IMR-90 (cell line): ENCODE data around the gene MTMR2. TPM values are rescaled to one million over a fixed set of nuclear protein-coding genes. Genes with fewer than 3 reads are reported as not detected.

ENCODE experiments used
- ATAC-seq: fragments of 200-7000 bp; cut with Tn5 transposase; 2 replicates; pipeline ENCODE4 v1.9.1; 2020; ENCODE audit warnings: low read depth, mild to moderate bottlenecking, moderate library complexity
- BruUV-seq: library from RNA; stranded (reverse); fragments of 400-500 nt; replicated peaks from 2 replicates; lab custom pipeline; 2021; lab: Mats Ljungman, UMichigan
- CTCF ChIA-PET: fragments of 300-600 bp; formaldehyde crosslinking; extraction: SDS; loops from one replicate; lab custom pipeline; 2021; ENCODE audit warnings: antibody characterized with exemption; lab: Yijun Ruan, JAX
- POLR2A ChIA-PET: fragments of 300-600 bp; sonication (Branson Sonifier 250); formaldehyde crosslinking; loops from one replicate; lab custom pipeline; 2022; ENCODE audit warnings: antibody characterized with exemption; ENCODE audit not compliant: unreplicated experiment; lab: Charles Lee
- DNase-seq: peaks from one replicate; pipeline ENCODE4 v3.0.0; 2013
- H2AFZ ChIP-seq: replicated peaks from 2 replicates; pipeline ENCODE3; 2013; ENCODE audit warnings: low read length, mild to moderate bottlenecking; ENCODE audit not compliant: poor library complexity
- H2AK5ac ChIP-seq: 2 replicates; pipeline ENCODE4 v1.6.1; 2013; ENCODE audit warnings: low read depth, low read length, inconsistent platforms
- H2AK9ac ChIP-seq: replicated peaks from 2 replicates; pipeline ENCODE3; 2013; ENCODE audit warnings: mild to moderate bottlenecking, low read depth, low read length, moderate library complexity; ENCODE audit not compliant: poor library complexity
- H2BK120ac ChIP-seq: 2 replicates; pipeline ENCODE4 v1.6.1; 2013; ENCODE audit warnings: low read depth, low read length, inconsistent platforms
- H2BK15ac ChIP-seq: 3 replicates; pipeline ENCODE4 v1.6.1; 2013; ENCODE audit warnings: low read depth, low read length, inconsistent platforms
- H2BK20ac ChIP-seq: 2 replicates; pipeline ENCODE4 v1.6.1; 2013; ENCODE audit warnings: low read depth, mild to moderate bottlenecking, inconsistent platforms, low read length, moderate library complexity
- H2BK5ac ChIP-seq: 2 replicates; pipeline ENCODE4 v1.6.1; 2013; ENCODE audit warnings: mild to moderate bottlenecking, low read depth, low read length, inconsistent platforms; ENCODE audit not compliant: poor library complexity, severe bottlenecking
- H3K14ac ChIP-seq: replicated peaks from 2 replicates; pipeline ENCODE4 v1.6.1; 2013; ENCODE audit warnings: low read depth, low read length, inconsistent platforms
- H3K18ac ChIP-seq: 2 replicates; pipeline ENCODE4 v1.6.1; 2013; ENCODE audit warnings: low read depth, low read length, control low read depth
- H3K23ac ChIP-seq: 2 replicates; pipeline ENCODE4 v1.6.1; 2013; ENCODE audit warnings: low read depth, low read length, inconsistent platforms
- H3K27ac ChIP-seq: 2 replicates; pipeline ENCODE4 v1.5.1; 2013; ENCODE audit warnings: mild to moderate bottlenecking, control low read depth, low read length; ENCODE audit not compliant: insufficient read depth
- H3K27me3 ChIP-seq: 2 replicates; pipeline ENCODE4 v1.6.1; 2013; ENCODE audit warnings: low read length; ENCODE audit not compliant: control insufficient read depth, insufficient read depth
- H3K36me3 ChIP-seq: 2 replicates; pipeline ENCODE4 v1.6.1; 2013; ENCODE audit warnings: low read length, mixed read lengths; ENCODE audit not compliant: control insufficient read depth, insufficient read depth
- H3K4ac ChIP-seq: 2 replicates; pipeline ENCODE4 v1.6.1; 2013; ENCODE audit warnings: low read depth, low read length, inconsistent platforms
- H3K4me1 ChIP-seq: 2 replicates; pipeline ENCODE4 v1.6.1; 2013; ENCODE audit warnings: low read length, mixed read lengths; ENCODE audit not compliant: control insufficient read depth, insufficient read depth
- H3K4me2 ChIP-seq: 2 replicates; pipeline ENCODE4 v1.6.1; 2013; ENCODE audit warnings: low read depth, mild to moderate bottlenecking, control low read depth, low read length, moderate library complexity
- H3K4me3 ChIP-seq: 2 replicates; pipeline ENCODE4 v1.5.1; 2013; ENCODE audit warnings: low read depth, mild to moderate bottlenecking, control low read depth, low read length, moderate library complexity; ENCODE audit not compliant: insufficient read depth
- H3K56ac ChIP-seq: 2 replicates; pipeline ENCODE4 v1.6.1; 2013; ENCODE audit warnings: low read length, inconsistent platforms; ENCODE audit not compliant: insufficient read depth; ENCODE audit errors: extremely low read depth
- H3K79me1 ChIP-seq, 2 experiments: 2 replicates each; pipeline ENCODE4 v1.6.1; 2013; ENCODE audit warnings: low read length in 2 of 2, inconsistent platforms in 1 of 2, low read depth in 1 of 2
- H3K9ac ChIP-seq: 2 replicates; pipeline ENCODE4 v1.6.1; 2013; ENCODE audit warnings: low read depth, low read length, control low read depth
- H3K9me1 ChIP-seq: 2 replicates; pipeline ENCODE4 v1.6.1; 2013; ENCODE audit warnings: low read length, inconsistent platforms; ENCODE audit not compliant: insufficient read depth
- H3K9me3 ChIP-seq: 2 replicates; pipeline ENCODE4 v1.6.1; 2013; ENCODE audit warnings: low read length; ENCODE audit not compliant: control insufficient read depth, insufficient read depth
- H4K20me1 ChIP-seq: 2 replicates; pipeline ENCODE4 v1.6.1; 2013; ENCODE audit warnings: low read length, inconsistent platforms; ENCODE audit not compliant: insufficient read depth
- H4K5ac ChIP-seq: 2 replicates; pipeline ENCODE4 v1.6.1; 2013; ENCODE audit warnings: mild to moderate bottlenecking, low read depth, low read length, control low read depth
- H4K8ac ChIP-seq, 2 experiments: 2 replicates each; pipeline ENCODE4 v1.6.1; 2013; ENCODE audit warnings: low read depth in 2 of 2, low read length in 2 of 2, control low read depth in 1 of 2, inconsistent platforms in 1 of 2
- H4K91ac ChIP-seq: 2 replicates; pipeline ENCODE4 v1.6.1; 2013; ENCODE audit warnings: low read depth, low read length, inconsistent platforms; ENCODE audit not compliant: insufficient read depth
- CHD1 ChIP-seq: IDR thresholded peaks from 2 replicates; pipeline ENCODE4 v1.6.1; 2012; ENCODE audit warnings: low read depth, low read length, improper control_type of control experiment
- FOS ChIP-seq: fragments of 150-350 bp; IDR thresholded peaks from 2 replicates; pipeline ENCODE4 v1.6.1; 2016; ENCODE audit warnings: low read depth, low read length
- MAZ ChIP-seq: IDR thresholded peaks from 2 replicates; pipeline ENCODE4 v1.6.1; 2012; ENCODE audit warnings: low read depth, mild to moderate bottlenecking, low read length, improper control_type of control experiment, moderate library complexity, borderline replicate concordance
- MXI1 ChIP-seq: IDR thresholded peaks from 2 replicates; pipeline ENCODE4 v1.6.1; 2012; ENCODE audit warnings: low read depth, mild to moderate bottlenecking, low read length, moderate library complexity, borderline replicate concordance
- NFE2L2 ChIP-seq: fragments of 150-350 bp; IDR thresholded peaks from 2 replicates; pipeline ENCODE4 v1.6.1; 2016; ENCODE audit warnings: low read depth, mild to moderate bottlenecking, low read length
- POLR2A ChIP-seq: IDR thresholded peaks from 2 replicates; pipeline ENCODE4 v1.6.1; 2012; ENCODE audit warnings: mild to moderate bottlenecking, low read depth, low read length
- RFX5 ChIP-seq: IDR thresholded peaks from 2 replicates; pipeline ENCODE4 v1.8.0; 2012; ENCODE audit warnings: low read depth, mild to moderate bottlenecking, low read length, moderate library complexity
- SMC3 ChIP-seq: fragments of 150-350 bp; IDR thresholded peaks from 2 replicates; pipeline ENCODE4 v1.6.1; 2016; ENCODE audit warnings: low read depth, mild to moderate bottlenecking, antibody characterized with exemption, low read length, moderate library complexity
- WGBS, 2 experiments: methylation state at CpG; one replicate each; pipeline versions ENCODE4 v1.1.5 to v1.1.7; 2013; ENCODE audit warnings: missing lambda C conversion rate in 2 of 2; ENCODE audit not compliant: insufficient read length in 1 of 2; ENCODE audit errors: extremely low coverage in 2 of 2; 5-methylcytosine and 5-hydroxymethylcytosine counted together
- dilution Hi-C: fragments of 300-500 bp; cut with HindIII; formaldehyde crosslinking; loops from one replicate; pipeline ENCODE4 v1.14.3; 2018; ENCODE audit warnings: low sequenced_read_pairs; ENCODE audit not compliant: unreplicated experiment
- in situ Hi-C: fragments of 300-500 bp; cut with MboI; formaldehyde crosslinking; loops from 3 replicates; pipeline ENCODE4 v1.14.3; 2019; ENCODE audit warnings: low sequenced_read_pairs, inconsistent platforms, mixed read lengths
- intact Hi-C: fragments of 100-400 bp; cut with micrococcal nuclease; formaldehyde crosslinking; loops from 2 replicates; pipeline ENCODE4 v1.10.0; 2022
- polyA plus RNA-seq, 3 experiments: library from polyadenylated mRNA; depleted of rRNA; stranded (reverse); fragments of >200 nt; gene quantifications; 2 replicates each; pipeline ENCODE4 v1.2.3, GENCODE V29; 2012; ENCODE audit warnings: low replicate concordance in 1 of 3
- total RNA-seq: library from RNA; depleted of rRNA; stranded (reverse); fragments of >200 nt; gene quantifications from 2 replicates; pipeline ENCODE4 v1.2.3, GENCODE V29; 2012
- TF ChIP-seq, protein P1 (sequence below): fragments of 150-350 bp; IDR thresholded peaks from 2 replicates; pipeline ENCODE4 v1.6.1; 2017; ENCODE audit warnings: mild to moderate bottlenecking, antibody characterized with exemption, low read length, low read depth
- TF ChIP-seq, protein P2 (sequence below): fragments of 150-350 bp; IDR thresholded peaks from 2 replicates; pipeline ENCODE4 v1.6.1; 2016; ENCODE audit warnings: low read depth, mild to moderate bottlenecking, low read length, moderate library complexity, borderline replicate concordance
- TF ChIP-seq, protein P3 (sequence below): conservative IDR thresholded peaks from 2 replicates; pipeline ENCODE4 v1.5.1; 2012; ENCODE audit warnings: mild to moderate bottlenecking, low read depth, low read length, improper control_type of control experiment

MTMR2 gene
- total and polyA plus RNA-seq, 2 of the 4 experiments (the other 2 are of a cell fraction), result 16.6 to 30.6 TPM

DNA sequence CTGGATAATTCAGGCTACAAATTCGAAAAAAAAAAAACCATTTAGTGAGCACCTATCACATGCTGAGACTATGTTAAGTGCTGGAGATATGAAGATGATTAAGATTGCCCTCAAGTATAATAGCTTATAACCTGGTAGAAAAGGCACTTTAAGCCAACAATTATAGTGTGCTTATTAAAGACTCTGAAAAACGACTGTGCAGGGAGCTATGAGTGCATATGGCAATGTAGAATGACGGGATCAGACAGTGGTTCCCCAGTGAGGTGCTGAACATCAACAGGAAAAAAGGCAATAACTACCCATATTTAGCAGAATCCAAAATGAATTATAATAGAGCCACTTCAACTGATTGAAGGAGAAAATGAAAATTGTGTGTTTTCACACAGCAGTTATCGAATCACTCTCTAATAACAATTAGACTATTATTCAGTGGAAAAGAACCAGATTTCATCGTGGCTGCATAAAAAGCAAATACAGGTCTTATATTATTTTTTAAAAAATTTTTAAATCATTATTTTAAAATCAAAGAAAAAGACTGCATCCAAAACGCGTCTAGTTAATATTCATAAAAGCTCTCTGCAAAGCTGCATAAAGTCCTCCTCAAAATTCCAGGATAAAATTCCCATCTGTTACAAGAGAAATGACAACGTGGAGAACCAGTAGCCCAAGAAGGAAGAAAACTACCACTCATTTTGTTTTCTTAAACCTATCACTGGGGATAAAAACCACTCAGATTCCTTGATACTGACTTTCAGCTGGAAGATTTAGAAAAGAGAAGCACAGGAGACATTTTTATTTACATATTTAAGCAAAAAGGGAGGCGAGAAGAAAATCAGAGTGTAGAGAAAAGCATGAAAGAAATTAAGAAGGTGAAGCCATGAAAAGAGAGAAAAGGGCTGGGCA lies 1.1 kb downstream of the MTMR2 start:
- peaks cover 3% of the 10 kb centered on the region; the same call in 1 of the 2 replicates for H3K4me1 ChIP-seq
- no peak overlapping the region for H3K27ac ChIP-seq
- peak overlapping the region; percentile 79 for H3K4me2 ChIP-seq
- peaks cover 18 to 46% of the 10 kb centered on the region in 2 experiments for H3K79me1 ChIP-seq
- no peak overlapping the region for H2BK20ac ChIP-seq
- H3K9me3 ChIP-seq, result no peaks in the 10 kb centered on the region
- no peak for ATAC-seq
- in situ Hi-C loops (no loop called here), dilution Hi-C loops (no loop called here), intact Hi-C loops (loop anchor here (2.0 to 10.0 kb wide), 5 partner anchors 45 to 470 kb away; partner anchors contain the start of gene JRKL)
- DNase-seq, result no peak
- H3K36me3 ChIP-seq, result no peaks in the 10 kb centered on the region
- no peak overlapping the region for H2AK9ac ChIP-seq
- H4K8ac ChIP-seq, result peak overlapping the region; percentile 97 to 98
- H2BK5ac ChIP-seq, result peak overlapping the region; percentile 94
- peak overlapping the region; percentile 72 for H3K18ac ChIP-seq
- peak overlapping the region; percentile 75; the same call in 2 of the 3 replicates for H2BK15ac ChIP-seq
- BruUV-seq, result no TSS peak
- peak overlapping the region; percentile 83 for H3K9ac ChIP-seq
- H4K20me1 ChIP-seq, result no peaks in the 10 kb centered on the region; the same call in 1 of the 2 replicates
- no CpG with 5 or more reads among the region's 9 CpGs for WGBS, 2 experiments
- peak overlapping the region; percentile 96 for H4K91ac ChIP-seq
- peak overlapping the region; percentile 97; the same call in 1 of the 2 replicates for H2BK120ac ChIP-seq
- ChIA-PET CTCF (interaction anchor here (1.5 to 2.2 kb wide), 2 partner anchors 74 to 102 kb away, joined by 3 to 8 read pairs; no protein-coding TSS in a partner anchor), POLR2A (no interaction called here)
- peaks cover 4% of the 10 kb centered on the region; the same call in 1 of the 2 replicates for H3K9me1 ChIP-seq
- TF ChIP-seq, protein P1, sequence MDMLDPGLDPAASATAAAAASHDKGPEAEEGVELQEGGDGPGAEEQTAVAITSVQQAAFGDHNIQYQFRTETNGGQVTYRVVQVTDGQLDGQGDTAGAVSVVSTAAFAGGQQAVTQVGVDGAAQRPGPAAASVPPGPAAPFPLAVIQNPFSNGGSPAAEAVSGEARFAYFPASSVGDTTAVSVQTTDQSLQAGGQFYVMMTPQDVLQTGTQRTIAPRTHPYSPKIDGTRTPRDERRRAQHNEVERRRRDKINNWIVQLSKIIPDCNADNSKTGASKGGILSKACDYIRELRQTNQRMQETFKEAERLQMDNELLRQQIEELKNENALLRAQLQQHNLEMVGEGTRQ, result no peak
- TF ChIP-seq CHD1 (no peak), MXI1 (no peak), NFE2L2 (no peak), RFX5 (no peak), FOS (no peak), POLR2A (no peak), MAZ (no peak), SMC3 (no peak)
- TF ChIP-seq, protein P2, sequence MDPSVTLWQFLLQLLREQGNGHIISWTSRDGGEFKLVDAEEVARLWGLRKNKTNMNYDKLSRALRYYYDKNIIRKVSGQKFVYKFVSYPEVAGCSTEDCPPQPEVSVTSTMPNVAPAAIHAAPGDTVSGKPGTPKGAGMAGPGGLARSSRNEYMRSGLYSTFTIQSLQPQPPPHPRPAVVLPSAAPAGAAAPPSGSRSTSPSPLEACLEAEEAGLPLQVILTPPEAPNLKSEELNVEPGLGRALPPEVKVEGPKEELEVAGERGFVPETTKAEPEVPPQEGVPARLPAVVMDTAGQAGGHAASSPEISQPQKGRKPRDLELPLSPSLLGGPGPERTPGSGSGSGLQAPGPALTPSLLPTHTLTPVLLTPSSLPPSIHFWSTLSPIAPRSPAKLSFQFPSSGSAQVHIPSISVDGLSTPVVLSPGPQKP, result no peak
- TF ChIP-seq, protein P3, sequence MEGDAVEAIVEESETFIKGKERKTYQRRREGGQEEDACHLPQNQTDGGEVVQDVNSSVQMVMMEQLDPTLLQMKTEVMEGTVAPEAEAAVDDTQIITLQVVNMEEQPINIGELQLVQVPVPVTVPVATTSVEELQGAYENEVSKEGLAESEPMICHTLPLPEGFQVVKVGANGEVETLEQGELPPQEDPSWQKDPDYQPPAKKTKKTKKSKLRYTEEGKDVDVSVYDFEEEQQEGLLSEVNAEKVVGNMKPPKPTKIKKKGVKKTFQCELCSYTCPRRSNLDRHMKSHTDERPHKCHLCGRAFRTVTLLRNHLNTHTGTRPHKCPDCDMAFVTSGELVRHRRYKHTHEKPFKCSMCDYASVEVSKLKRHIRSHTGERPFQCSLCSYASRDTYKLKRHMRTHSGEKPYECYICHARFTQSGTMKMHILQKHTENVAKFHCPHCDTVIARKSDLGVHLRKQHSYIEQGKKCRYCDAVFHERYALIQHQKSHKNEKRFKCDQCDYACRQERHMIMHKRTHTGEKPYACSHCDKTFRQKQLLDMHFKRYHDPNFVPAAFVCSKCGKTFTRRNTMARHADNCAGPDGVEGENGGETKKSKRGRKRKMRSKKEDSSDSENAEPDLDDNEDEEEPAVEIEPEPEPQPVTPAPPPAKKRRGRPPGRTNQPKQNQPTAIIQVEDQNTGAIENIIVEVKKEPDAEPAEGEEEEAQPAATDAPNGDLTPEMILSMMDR, result no peak
- 0 out of 2 replicates have a peak overlapping the region, but pooled peaks have one; percentile 66 for H3K14ac ChIP-seq
- H4K5ac ChIP-seq, result peak overlapping the region; percentile 94
- peak overlapping the region; percentile 86 for H3K4me3 ChIP-seq
- no peak overlapping the region for H2AFZ ChIP-seq
- peak overlapping the region; percentile 98 for H3K56ac ChIP-seq
- H3K23ac ChIP-seq, result peak overlapping the region; percentile 83
- H3K4ac ChIP-seq, result peak overlapping the region; percentile 99; the same call in 1 of the 2 replicates
- H2AK5ac ChIP-seq, result no peak overlapping the region
- H3K27me3 ChIP-seq, result no peaks in the 10 kb centered on the region
